Testis (tissue), 2 donors: ENCODE results near the gene SLC4A5.

Experiments used
- CTCF ChIP-seq, 3 experiments: fragments of 450-650 bp in 2 of 3; fragments of 200-600 bp in 1 of 3; sonication (generic) in 1 of 3; IDR thresholded peaks; one replicate each; pipeline ENCODE4 v1.5.1; 2016 to 2019; ENCODE audit warnings: antibody characterized with exemption in 3 of 3, mild to moderate bottlenecking in 2 of 3, moderate library complexity in 1 of 3
- POLR2A ChIP-seq: fragments of 450-650 bp; IDR thresholded peaks from one replicate; pipeline ENCODE4 v1.6.1; 2017; ENCODE audit warnings: antibody characterized with exemption, mild to moderate bottlenecking, moderate library complexity

GRCh38 chr2:74297391-74297790 is 45.8 kb downstream of the SLC4A5 start:
- no peak for TF ChIP-seq CTCF (IDR thresholded peaks at IDR 0.05)
- no peak for TF ChIP-seq POLR2A
